HepG2 (cell line): ENCODE results near the gene MYL12B. TPM values are rescaled to one million over a fixed set of nuclear protein-coding genes. Genes with fewer than 3 reads are reported as not detected.

Source experiments
- NKX3-1 ChIP-seq: sonication (generic); formaldehyde crosslinking; IDR thresholded peaks from 2 replicates; pipeline ENCODE4 v1.5.0; 2020; ENCODE audit warnings: missing genetic modification reagents
- TCF7L2 ChIP-seq: IDR thresholded peaks from 2 replicates; pipeline ENCODE4 v1.6.1; 2011; ENCODE audit warnings: mild to moderate bottlenecking, low read depth, low read length, moderate library complexity
- ZBTB8A ChIP-seq: sonication (generic); formaldehyde crosslinking; IDR thresholded peaks from 2 replicates; pipeline ENCODE4 v1.4.0; 2020; ENCODE audit warnings: mild to moderate bottlenecking, low read depth, missing genetic modification reagents, borderline replicate concordance
- ZMYM3 ChIP-seq: sonication (generic); formaldehyde crosslinking; IDR thresholded peaks from 2 replicates; pipeline ENCODE4 v1.5.1; 2020; ENCODE audit warnings: mild to moderate bottlenecking, missing genetic modification reagents
- ZNF12 ChIP-seq: sonication (generic); formaldehyde crosslinking; IDR thresholded peaks from 2 replicates; pipeline ENCODE4 v1.5.0; 2020; ENCODE audit warnings: missing genetic modification reagents
- ZNF3 ChIP-seq: IDR thresholded peaks from 2 replicates; pipeline ENCODE4 v1.7.0; 2017; ENCODE audit warnings: inconsistent platforms
- polyA plus RNA-seq, 8 experiments: library from polyadenylated mRNA; depleted of rRNA in 3 of 8; stranded (reverse) in 7 of 8; unstranded in 1 of 8; fragments of >200 nt; fragmentation: Illumina TruSeq in 4 of 8; extraction: Trizol in 4 of 8; gene quantifications; 2 replicates each; pipeline versions ENCODE4 v1.2.1 to v1.2.3, GENCODE V29; 2011 to 2016; ENCODE audit warnings: low read depth in 4 of 8, missing spikeins in 1 of 8, mixed read lengths in 1 of 8; ENCODE audit not compliant: insufficient read depth in 1 of 8
- total RNA-seq, 5 experiments: library from RNA; depleted of rRNA; stranded (reverse); fragments of >200 nt; fragmentation: Illumina TruSeq; extraction: Trizol; gene quantifications; 2 replicates each; pipeline ENCODE4 v1.2.3, GENCODE V29; 2016; ENCODE audit warnings: low read depth in 1 of 5
- TF ChIP-seq, protein P1 (sequence below): sonication (generic); formaldehyde crosslinking; IDR thresholded peaks from 2 replicates; pipeline ENCODE4 v1.5.0; 2020; ENCODE audit warnings: mild to moderate bottlenecking, missing genetic modification reagents, borderline replicate concordance
- TF ChIP-seq, protein P2 (sequence below): sonication (generic); formaldehyde crosslinking; IDR thresholded peaks from 2 replicates; pipeline ENCODE4 v1.4.0; 2020; ENCODE audit warnings: mild to moderate bottlenecking, missing genetic modification reagents
- TF ChIP-seq, protein P3 (sequence below): sonication (generic); formaldehyde crosslinking; IDR thresholded peaks from 2 replicates; pipeline ENCODE4 v1.4.0; 2020; ENCODE audit warnings: missing genetic modification reagents
- TF ChIP-seq, protein P4 (sequence below), 2 experiments: sonication (generic) in 1 of 2; formaldehyde crosslinking in 1 of 2; IDR thresholded peaks; 2 replicates each; pipeline versions ENCODE4 v1.4.0 to v1.6.1; 2018 to 2020; ENCODE audit warnings: missing genetic modification reagents in 2 of 2, borderline replicate concordance in 1 of 2, low read depth in 1 of 2, mild to moderate bottlenecking in 1 of 2, missing biosample characterization in 1 of 2

MYL12B gene
- total and polyA plus RNA-seq, 2 of the 13 experiments (the other 11 are each of a cell fraction or from before 2014, with no cell fraction given): 265 to 340 TPM

- TF ChIP-seq, protein P1, sequence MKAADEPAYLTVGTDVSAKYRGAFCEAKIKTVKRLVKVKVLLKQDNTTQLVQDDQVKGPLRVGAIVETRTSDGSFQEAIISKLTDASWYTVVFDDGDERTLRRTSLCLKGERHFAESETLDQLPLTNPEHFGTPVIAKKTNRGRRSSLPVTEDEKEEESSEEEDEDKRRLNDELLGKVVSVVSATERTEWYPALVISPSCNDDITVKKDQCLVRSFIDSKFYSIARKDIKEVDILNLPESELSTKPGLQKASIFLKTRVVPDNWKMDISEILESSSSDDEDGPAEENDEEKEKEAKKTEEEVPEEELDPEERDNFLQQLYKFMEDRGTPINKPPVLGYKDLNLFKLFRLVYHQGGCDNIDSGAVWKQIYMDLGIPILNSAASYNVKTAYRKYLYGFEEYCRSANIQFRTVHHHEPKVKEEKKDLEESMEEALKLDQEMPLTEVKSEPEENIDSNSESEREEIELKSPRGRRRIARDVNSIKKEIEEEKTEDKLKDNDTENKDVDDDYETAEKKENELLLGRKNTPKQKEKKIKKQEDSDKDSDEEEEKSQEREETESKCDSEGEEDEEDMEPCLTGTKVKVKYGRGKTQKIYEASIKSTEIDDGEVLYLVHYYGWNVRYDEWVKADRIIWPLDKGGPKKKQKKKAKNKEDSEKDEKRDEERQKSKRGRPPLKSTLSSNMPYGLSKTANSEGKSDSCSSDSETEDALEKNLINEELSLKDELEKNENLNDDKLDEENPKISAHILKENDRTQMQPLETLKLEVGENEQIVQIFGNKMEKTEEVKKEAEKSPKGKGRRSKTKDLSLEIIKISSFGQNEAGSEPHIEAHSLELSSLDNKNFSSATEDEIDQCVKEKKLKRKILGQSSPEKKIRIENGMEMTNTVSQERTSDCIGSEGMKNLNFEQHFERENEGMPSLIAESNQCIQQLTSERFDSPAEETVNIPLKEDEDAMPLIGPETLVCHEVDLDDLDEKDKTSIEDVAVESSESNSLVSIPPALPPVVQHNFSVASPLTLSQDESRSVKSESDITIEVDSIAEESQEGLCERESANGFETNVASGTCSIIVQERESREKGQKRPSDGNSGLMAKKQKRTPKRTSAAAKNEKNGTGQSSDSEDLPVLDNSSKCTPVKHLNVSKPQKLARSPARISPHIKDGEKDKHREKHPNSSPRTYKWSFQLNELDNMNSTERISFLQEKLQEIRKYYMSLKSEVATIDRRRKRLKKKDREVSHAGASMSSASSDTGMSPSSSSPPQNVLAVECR: peak; percentile 62
- TF ChIP-seq ZBTB8A (CRISPR knock-in tag) (no peak), TCF7L2 (no peak), ZMYM3 (CRISPR knock-in tag) (0 out of 2 replicates have a peak, but pooled peaks have one; percentile 53), NKX3-1 (CRISPR knock-in tag) (no peak), ZNF3 (no peak), ZNF12 (CRISPR knock-in tag) (0 out of 2 replicates have a peak, but pooled peaks have one; percentile 20)
- TF ChIP-seq, protein P2, sequence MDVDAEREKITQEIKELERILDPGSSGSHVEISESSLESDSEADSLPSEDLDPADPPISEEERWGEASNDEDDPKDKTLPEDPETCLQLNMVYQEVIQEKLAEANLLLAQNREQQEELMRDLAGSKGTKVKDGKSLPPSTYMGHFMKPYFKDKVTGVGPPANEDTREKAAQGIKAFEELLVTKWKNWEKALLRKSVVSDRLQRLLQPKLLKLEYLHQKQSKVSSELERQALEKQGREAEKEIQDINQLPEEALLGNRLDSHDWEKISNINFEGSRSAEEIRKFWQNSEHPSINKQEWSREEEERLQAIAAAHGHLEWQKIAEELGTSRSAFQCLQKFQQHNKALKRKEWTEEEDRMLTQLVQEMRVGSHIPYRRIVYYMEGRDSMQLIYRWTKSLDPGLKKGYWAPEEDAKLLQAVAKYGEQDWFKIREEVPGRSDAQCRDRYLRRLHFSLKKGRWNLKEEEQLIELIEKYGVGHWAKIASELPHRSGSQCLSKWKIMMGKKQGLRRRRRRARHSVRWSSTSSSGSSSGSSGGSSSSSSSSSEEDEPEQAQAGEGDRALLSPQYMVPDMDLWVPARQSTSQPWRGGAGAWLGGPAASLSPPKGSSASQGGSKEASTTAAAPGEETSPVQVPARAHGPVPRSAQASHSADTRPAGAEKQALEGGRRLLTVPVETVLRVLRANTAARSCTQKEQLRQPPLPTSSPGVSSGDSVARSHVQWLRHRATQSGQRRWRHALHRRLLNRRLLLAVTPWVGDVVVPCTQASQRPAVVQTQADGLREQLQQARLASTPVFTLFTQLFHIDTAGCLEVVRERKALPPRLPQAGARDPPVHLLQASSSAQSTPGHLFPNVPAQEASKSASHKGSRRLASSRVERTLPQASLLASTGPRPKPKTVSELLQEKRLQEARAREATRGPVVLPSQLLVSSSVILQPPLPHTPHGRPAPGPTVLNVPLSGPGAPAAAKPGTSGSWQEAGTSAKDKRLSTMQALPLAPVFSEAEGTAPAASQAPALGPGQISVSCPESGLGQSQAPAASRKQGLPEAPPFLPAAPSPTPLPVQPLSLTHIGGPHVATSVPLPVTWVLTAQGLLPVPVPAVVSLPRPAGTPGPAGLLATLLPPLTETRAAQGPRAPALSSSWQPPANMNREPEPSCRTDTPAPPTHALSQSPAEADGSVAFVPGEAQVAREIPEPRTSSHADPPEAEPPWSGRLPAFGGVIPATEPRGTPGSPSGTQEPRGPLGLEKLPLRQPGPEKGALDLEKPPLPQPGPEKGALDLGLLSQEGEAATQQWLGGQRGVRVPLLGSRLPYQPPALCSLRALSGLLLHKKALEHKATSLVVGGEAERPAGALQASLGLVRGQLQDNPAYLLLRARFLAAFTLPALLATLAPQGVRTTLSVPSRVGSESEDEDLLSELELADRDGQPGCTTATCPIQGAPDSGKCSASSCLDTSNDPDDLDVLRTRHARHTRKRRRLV (CRISPR knock-in tag): 0 out of 2 replicates have a peak, but pooled peaks have one; percentile 41
- TF ChIP-seq, protein P3, sequence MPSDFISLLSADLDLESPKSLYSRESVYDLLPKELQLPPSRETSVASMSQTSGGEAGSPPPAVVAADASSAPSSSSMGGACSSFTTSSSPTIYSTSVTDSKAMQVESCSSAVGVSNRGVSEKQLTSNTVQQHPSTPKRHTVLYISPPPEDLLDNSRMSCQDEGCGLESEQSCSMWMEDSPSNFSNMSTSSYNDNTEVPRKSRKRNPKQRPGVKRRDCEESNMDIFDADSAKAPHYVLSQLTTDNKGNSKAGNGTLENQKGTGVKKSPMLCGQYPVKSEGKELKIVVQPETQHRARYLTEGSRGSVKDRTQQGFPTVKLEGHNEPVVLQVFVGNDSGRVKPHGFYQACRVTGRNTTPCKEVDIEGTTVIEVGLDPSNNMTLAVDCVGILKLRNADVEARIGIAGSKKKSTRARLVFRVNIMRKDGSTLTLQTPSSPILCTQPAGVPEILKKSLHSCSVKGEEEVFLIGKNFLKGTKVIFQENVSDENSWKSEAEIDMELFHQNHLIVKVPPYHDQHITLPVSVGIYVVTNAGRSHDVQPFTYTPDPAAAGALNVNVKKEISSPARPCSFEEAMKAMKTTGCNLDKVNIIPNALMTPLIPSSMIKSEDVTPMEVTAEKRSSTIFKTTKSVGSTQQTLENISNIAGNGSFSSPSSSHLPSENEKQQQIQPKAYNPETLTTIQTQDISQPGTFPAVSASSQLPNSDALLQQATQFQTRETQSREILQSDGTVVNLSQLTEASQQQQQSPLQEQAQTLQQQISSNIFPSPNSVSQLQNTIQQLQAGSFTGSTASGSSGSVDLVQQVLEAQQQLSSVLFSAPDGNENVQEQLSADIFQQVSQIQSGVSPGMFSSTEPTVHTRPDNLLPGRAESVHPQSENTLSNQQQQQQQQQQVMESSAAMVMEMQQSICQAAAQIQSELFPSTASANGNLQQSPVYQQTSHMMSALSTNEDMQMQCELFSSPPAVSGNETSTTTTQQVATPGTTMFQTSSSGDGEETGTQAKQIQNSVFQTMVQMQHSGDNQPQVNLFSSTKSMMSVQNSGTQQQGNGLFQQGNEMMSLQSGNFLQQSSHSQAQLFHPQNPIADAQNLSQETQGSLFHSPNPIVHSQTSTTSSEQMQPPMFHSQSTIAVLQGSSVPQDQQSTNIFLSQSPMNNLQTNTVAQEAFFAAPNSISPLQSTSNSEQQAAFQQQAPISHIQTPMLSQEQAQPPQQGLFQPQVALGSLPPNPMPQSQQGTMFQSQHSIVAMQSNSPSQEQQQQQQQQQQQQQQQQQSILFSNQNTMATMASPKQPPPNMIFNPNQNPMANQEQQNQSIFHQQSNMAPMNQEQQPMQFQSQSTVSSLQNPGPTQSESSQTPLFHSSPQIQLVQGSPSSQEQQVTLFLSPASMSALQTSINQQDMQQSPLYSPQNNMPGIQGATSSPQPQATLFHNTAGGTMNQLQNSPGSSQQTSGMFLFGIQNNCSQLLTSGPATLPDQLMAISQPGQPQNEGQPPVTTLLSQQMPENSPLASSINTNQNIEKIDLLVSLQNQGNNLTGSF (CRISPR knock-in tag): no peak
- TF ChIP-seq, protein P4, sequence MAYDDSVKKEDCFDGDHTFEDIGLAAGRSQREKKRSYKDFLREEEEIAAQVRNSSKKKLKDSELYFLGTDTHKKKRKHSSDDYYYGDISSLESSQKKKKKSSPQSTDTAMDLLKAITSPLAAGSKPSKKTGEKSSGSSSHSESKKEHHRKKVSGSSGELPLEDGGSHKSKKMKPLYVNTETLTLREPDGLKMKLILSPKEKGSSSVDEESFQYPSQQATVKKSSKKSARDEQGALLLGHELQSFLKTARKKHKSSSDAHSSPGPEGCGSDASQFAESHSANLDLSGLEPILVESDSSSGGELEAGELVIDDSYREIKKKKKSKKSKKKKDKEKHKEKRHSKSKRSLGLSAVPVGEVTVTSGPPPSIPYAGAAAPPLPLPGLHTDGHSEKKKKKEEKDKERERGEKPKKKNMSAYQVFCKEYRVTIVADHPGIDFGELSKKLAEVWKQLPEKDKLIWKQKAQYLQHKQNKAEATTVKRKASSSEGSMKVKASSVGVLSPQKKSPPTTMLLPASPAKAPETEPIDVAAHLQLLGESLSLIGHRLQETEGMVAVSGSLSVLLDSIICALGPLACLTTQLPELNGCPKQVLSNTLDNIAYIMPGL (CRISPR knock-in tag; IDR thresholded peaks at IDR 0.05; ENCODE audit: borderline replicate concordance in 1 of 2, low read depth in 1 of 2): peak; percentile 61 to 67; a peak in 2 of 4 replicates
Measured at GRCh38 chr18:3247240-3248061, 14.5 kb upstream of the MYL12B start, which contains the start of gene MYL12A (continued).
